Mesenchymal stem cell (in vitro differentiated cells and primary cell): ENCODE measurements around the gene PNMA8C.

Experiments
- DNase-seq: peaks from one replicate; pipeline ENCODE4 v3.0.0-alpha.2; 2013
- H2AFZ ChIP-seq: one replicate; pipeline ENCODE4 v1.6.1; 2013; ENCODE audit warnings: low read depth, mild to moderate bottlenecking, control low read depth, inconsistent platforms, low read length, moderate library complexity
- H2AK5ac ChIP-seq: 2 replicates; pipeline ENCODE4 v1.6.1; 2013; ENCODE audit warnings: low read length, moderate library complexity, mild to moderate bottlenecking, inconsistent platforms; ENCODE audit not compliant: severe bottlenecking
- H2BK120ac ChIP-seq: one replicate; pipeline ENCODE4 v1.6.1; 2013; ENCODE audit warnings: low read depth, mild to moderate bottlenecking, inconsistent platforms, low read length, moderate library complexity
- H2BK12ac ChIP-seq, 2 experiments: one replicate each; pipeline ENCODE4 v1.6.1; 2013; ENCODE audit warnings: inconsistent platforms in 2 of 2, low read length in 2 of 2, mild to moderate bottlenecking in 2 of 2, moderate library complexity in 2 of 2, control low read depth in 1 of 2
- H2BK15ac ChIP-seq: one replicate; pipeline ENCODE4 v1.6.1; 2013; ENCODE audit warnings: mild to moderate bottlenecking, low read depth, inconsistent platforms; ENCODE audit not compliant: poor library complexity, severe bottlenecking
- H2BK5ac ChIP-seq: 2 replicates; pipeline ENCODE4 v1.6.1; 2013; ENCODE audit warnings: low read depth, mild to moderate bottlenecking, low read length, control low read depth, inconsistent platforms; ENCODE audit not compliant: poor library complexity, severe bottlenecking
- H3K14ac ChIP-seq, 2 experiments: one replicate each; pipeline ENCODE4 v1.6.1; 2013; ENCODE audit warnings: inconsistent platforms in 2 of 2, low read length in 2 of 2, control low read depth in 1 of 2, mild to moderate bottlenecking in 1 of 2, moderate library complexity in 1 of 2
- H3K18ac ChIP-seq, 2 experiments: one replicate each; pipeline ENCODE4 v1.6.1; 2013; ENCODE audit warnings: inconsistent platforms in 2 of 2, low read length in 2 of 2, control low read depth in 1 of 2, low read depth in 1 of 2, mild to moderate bottlenecking in 1 of 2
- H3K23ac ChIP-seq, 2 experiments: one replicate each; pipeline ENCODE4 v1.6.1; 2013; ENCODE audit warnings: inconsistent platforms in 2 of 2, low read length in 2 of 2, mild to moderate bottlenecking in 2 of 2, moderate library complexity in 2 of 2, control low read depth in 1 of 2
- H3K27ac ChIP-seq: 2 replicates; pipeline ENCODE4 v1.5.1; 2013; ENCODE audit warnings: mild to moderate bottlenecking, moderate library complexity, low read length, control low read depth, inconsistent platforms; ENCODE audit not compliant: poor library complexity, severe bottlenecking
- H3K27me3 ChIP-seq, 2 experiments: 2 replicates each; pipeline versions ENCODE4 v1.6.1 to v1.7.0; 2013; ENCODE audit warnings: low read length in 2 of 2, mild to moderate bottlenecking in 2 of 2, moderate library complexity in 2 of 2, control low read depth in 1 of 2, inconsistent platforms in 1 of 2; ENCODE audit not compliant: control insufficient read depth in 1 of 2, insufficient read depth in 1 of 2
- H3K36me3 ChIP-seq, 2 experiments: 2 replicates each; pipeline versions ENCODE4 v1.6.1 to v1.7.0; 2013; ENCODE audit warnings: low read length in 2 of 2, control low read depth in 1 of 2, inconsistent platforms in 1 of 2, low read depth in 1 of 2, mild to moderate bottlenecking in 1 of 2; ENCODE audit not compliant: insufficient read depth in 2 of 2, control insufficient read depth in 1 of 2
- H3K4ac ChIP-seq, 2 experiments: one replicate each; pipeline ENCODE4 v1.6.1; 2013; ENCODE audit warnings: inconsistent platforms in 2 of 2, low read length in 2 of 2, mild to moderate bottlenecking in 2 of 2, moderate library complexity in 2 of 2, control low read depth in 1 of 2, low read depth in 1 of 2
- H3K4me1 ChIP-seq: 2 replicates; pipeline ENCODE4 v1.6.1; 2013; ENCODE audit warnings: low read depth, low read length, control low read depth; ENCODE audit not compliant: control insufficient read depth, insufficient read depth
- H3K4me2 ChIP-seq: 2 replicates; pipeline ENCODE4 v1.6.1; 2013; ENCODE audit warnings: low read length, mild to moderate bottlenecking, inconsistent platforms; ENCODE audit not compliant: poor library complexity, severe bottlenecking
- H3K4me3 ChIP-seq, 2 experiments: 2 replicates each; pipeline versions ENCODE4 v1.5.1 to v1.7.0; 2013; ENCODE audit warnings: low read length in 2 of 2, mild to moderate bottlenecking in 2 of 2, control low read depth in 1 of 2, low read depth in 1 of 2; ENCODE audit not compliant: insufficient read depth in 1 of 2
- H3K79me1 ChIP-seq: replicated peaks from 2 replicates; pipeline ENCODE4 v1.6.1; 2013; ENCODE audit warnings: mild to moderate bottlenecking, control low read depth, low read length, inconsistent platforms; ENCODE audit not compliant: poor library complexity, severe bottlenecking
- H3K9ac ChIP-seq: 2 replicates; pipeline ENCODE4 v1.7.0; 2013; ENCODE audit warnings: mild to moderate bottlenecking, low read length, moderate library complexity
- H3K9me3 ChIP-seq: 2 replicates; pipeline ENCODE4 v1.7.0; 2013; ENCODE audit warnings: mild to moderate bottlenecking, low read length; ENCODE audit not compliant: control insufficient read depth
- H4K8ac ChIP-seq: one replicate; pipeline ENCODE4 v1.6.1; 2013; ENCODE audit warnings: inconsistent platforms, mild to moderate bottlenecking, low read length, moderate library complexity
- H4K91ac ChIP-seq: one replicate; pipeline ENCODE4 v1.6.1; 2013; ENCODE audit warnings: mild to moderate bottlenecking, low read length, inconsistent platforms
- WGBS: methylation state at CpG from one replicate; pipeline ENCODE4 v1.1.7; 2013; ENCODE audit warnings: mixed read lengths; 5-methylcytosine and 5-hydroxymethylcytosine counted together

PNMA8C gene

DNA sequence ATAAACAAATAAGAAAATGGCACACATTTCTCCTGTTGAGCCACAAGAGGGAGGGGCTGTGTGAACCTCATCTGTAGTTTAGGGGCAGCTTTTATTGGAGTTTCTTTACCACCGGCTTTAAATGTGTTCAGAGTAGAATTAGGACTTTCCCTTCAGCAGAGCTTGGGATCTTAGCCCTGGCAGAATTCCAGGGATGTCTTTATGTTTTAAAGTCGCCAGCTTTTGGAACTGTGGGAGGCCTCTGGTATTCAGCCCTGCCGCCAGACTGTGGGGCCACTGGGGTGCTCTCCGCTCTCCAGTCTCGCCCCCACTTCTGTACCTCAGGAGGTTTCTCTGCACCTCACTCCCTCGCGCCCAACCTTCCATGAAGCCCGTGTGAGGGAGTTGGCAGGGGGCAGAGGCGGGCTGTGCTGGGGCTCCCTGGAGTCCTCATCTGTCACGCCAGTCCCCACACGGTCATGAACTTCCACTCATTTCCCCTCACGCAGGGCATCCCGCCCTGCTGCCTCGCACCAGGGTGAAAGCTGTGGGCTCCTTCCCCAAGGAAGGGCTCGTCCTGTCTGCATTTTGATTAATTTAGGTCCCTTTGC, 46.9 kb downstream of the PNMA8C start:
- Histone ChIP-seq H2AK5ac (peak overlapping the region; percentile 65), H3K23ac (no peak overlapping the region), H2BK15ac (no peak overlapping the region), H3K4me3 (peak overlapping the region in 1 of 2 experiments; percentile 28), H3K4ac (no peak overlapping the region), H2BK12ac (no peak overlapping the region), H3K27me3 (no peaks in the 10 kb centered on the region), H4K91ac (no peak overlapping the region), H2BK120ac (no peak overlapping the region), H3K18ac (no peak overlapping the region), H3K79me1 (peaks cover 48% of the 10 kb centered on the region), H3K9ac (peak overlapping the region; percentile 62), H3K4me2 (no peak overlapping the region), H2AFZ (no peak overlapping the region), H3K27ac (no peak overlapping the region), H3K36me3 (peaks cover 58 to 79% of the 10 kb centered on the region in 2 experiments), H3K14ac (peak overlapping the region in 1 of 2 experiments; percentile 20), H3K9me3 (no peaks in the 10 kb centered on the region), H2BK5ac (no peak overlapping the region), H3K4me1 (peaks cover 4% of the 10 kb centered on the region), H4K8ac (no peak overlapping the region)
- 97% methylated on average over 13 of the region's 15 CpGs for WGBS
- DNase-seq = no peak

- Histone ChIP-seq H4K91ac (no peak overlapping the region), H2AFZ (no peak overlapping the region), H3K14ac (no peak overlapping the region), H3K18ac (no peak overlapping the region), H3K9me3 (no peaks in the 10 kb centered on the region), H3K27me3 (no peaks in the 10 kb centered on the region), H3K79me1 (peaks cover 48% of the 10 kb centered on the region), H2BK12ac (no peak overlapping the region), H3K23ac (no peak overlapping the region), H3K9ac (peak overlapping the region; percentile 62), H3K4ac (no peak overlapping the region), H3K36me3 (peaks cover 58 to 80% of the 10 kb centered on the region in 2 experiments), H3K4me2 (no peak overlapping the region), H4K8ac (no peak overlapping the region), H3K27ac (no peak overlapping the region), H2AK5ac (no peak overlapping the region), H3K4me1 (peaks cover 4% of the 10 kb centered on the region), H3K4me3 (no peak overlapping the region), H2BK120ac (no peak overlapping the region), H2BK15ac (no peak overlapping the region), H2BK5ac (no peak overlapping the region)
- DNase-seq = no peak
- WGBS = 83% methylated on average over 1 of the region's 2 CpGs
Measured at GRCh38 chr19:46381346-46381745, 47.4 kb downstream of the PNMA8C start.

- no peak overlapping the region for H3K18ac ChIP-seq
- no peak overlapping the region for H2AK5ac ChIP-seq
- no peak for DNase-seq
- H3K79me1 ChIP-seq = peaks cover 49% of the 10 kb centered on the region
- H3K36me3 ChIP-seq = peaks cover 58 to 82% of the 10 kb centered on the region in 2 experiments
- no peak overlapping the region for H2BK5ac ChIP-seq
- no peaks in the 10 kb centered on the region for H3K27me3 ChIP-seq
- no peak overlapping the region for H4K8ac ChIP-seq
- H2AFZ ChIP-seq = no peak overlapping the region
- H3K14ac ChIP-seq = no peak overlapping the region
- H2BK12ac ChIP-seq = no peak overlapping the region
- peak overlapping the region; percentile 85 for H3K9ac ChIP-seq
- H3K9me3 ChIP-seq = no peaks in the 10 kb centered on the region
- H2BK15ac ChIP-seq = no peak overlapping the region
- no peak overlapping the region for H3K4me3 ChIP-seq
- WGBS = no CpG with 5 or more reads among the region's 2 CpGs
- H3K4me2 ChIP-seq = no peak overlapping the region
- no peak overlapping the region for H4K91ac ChIP-seq
- no peak overlapping the region for H3K4ac ChIP-seq
- no peak overlapping the region for H3K27ac ChIP-seq
- H2BK120ac ChIP-seq = no peak overlapping the region
- no peak overlapping the region for H3K23ac ChIP-seq
- H3K4me1 ChIP-seq = peaks cover 4% of the 10 kb centered on the region
Measured at GRCh38 chr19:46380690-46381089, 48.0 kb downstream of the PNMA8C start.

- Histone ChIP-seq H2AFZ (no peak overlapping the region), H3K79me1 (peaks cover 40% of the 10 kb centered on the region), H2BK120ac (no peak overlapping the region), H4K8ac (no peak overlapping the region), H3K18ac (no peak overlapping the region), H3K4me1 (peaks cover 17% of the 10 kb centered on the region), H4K91ac (no peak overlapping the region), H3K27me3 (no peaks in the 10 kb centered on the region), H2AK5ac (no peak overlapping the region), H3K9me3 (no peaks in the 10 kb centered on the region), H3K23ac (no peak overlapping the region), H2BK15ac (no peak overlapping the region), H3K4ac (no peak overlapping the region), H3K27ac (no peak overlapping the region), H3K36me3 (peaks cover 52 to 61% of the 10 kb centered on the region in 2 experiments), H3K9ac (peak overlapping the region; percentile 85), H2BK12ac (no peak overlapping the region), H3K4me2 (no peak overlapping the region), H3K4me3 (no peak overlapping the region), H2BK5ac (no peak overlapping the region), H3K14ac (no peak overlapping the region)
- DNase-seq = peak; percentile 73
- WGBS = 20% methylated on average over 1 of the region's 2 CpGs
Measured at GRCh38 chr19:46378268-46378667, 50.5 kb downstream of the PNMA8C start.
